Medulla oblongata (tissue), 1 donor: ENCODE results near the gene GFRA1.
A peak's percentile ranks its signal among the peaks of the same experiment; 100 is the strongest.
"Not testable (repeated sequence)": the region's sequence is repeated elsewhere in the genome, so short reads cannot be mapped to it uniquely, and the experiment has no call there.

Experiments used
- DNase-seq: peaks from one replicate; pipeline ENCODE4 v3.0.0-alpha.2; 2015; ENCODE audit errors: extremely low spot score

The GFRA1 gene

GRCh38 chr10:116197946-116198675 is 74.9 kb downstream of the GFRA1 start:
- no peak for DNase-seq

GRCh38 chr10:116195583-116195982 is 77.4 kb downstream of the GFRA1 start:
- DNase-seq: no peak

DNA sequence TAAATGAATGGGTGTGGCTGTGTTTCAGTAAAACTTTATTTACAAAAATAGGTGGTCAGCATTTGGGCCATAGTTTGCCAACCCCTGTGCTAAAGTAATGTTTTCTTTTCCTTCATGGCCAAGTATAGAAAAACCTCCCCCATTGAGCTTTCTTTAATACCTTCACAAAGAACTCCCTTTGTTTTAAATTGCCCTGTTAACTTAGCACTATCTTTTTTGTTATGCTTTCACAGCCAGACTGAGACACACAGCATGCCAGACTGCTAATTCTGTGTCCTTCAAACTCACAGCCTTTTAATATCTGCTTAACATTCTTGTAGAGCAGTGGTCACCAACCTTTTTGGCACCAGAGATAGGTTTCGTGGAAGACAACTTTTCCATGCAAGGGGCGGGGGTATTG is 78.0 kb downstream of the GFRA1 start:
- no peak for DNase-seq

DNA sequence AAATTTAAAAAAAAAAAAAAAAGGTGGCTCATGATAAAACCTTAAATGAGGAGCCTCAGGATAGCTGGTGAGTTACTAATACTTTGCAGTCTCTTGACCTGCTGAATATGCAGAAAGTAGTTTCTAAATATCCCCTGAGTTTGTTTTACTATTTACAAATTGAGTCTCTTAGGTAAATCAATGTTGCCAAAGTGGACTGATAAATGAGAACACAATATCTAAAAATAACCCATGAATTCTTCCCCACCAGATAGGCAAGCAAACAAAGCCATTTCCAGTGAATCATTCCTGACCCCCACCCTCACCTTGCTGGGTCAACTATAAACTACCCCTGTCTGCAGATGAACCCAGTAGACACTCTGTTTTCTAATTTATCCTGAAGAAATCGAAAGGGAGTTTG is 78.9 kb downstream of the GFRA1 start:
- no peak for DNase-seq

- no peak for DNase-seq
Observed at GRCh38 chr10:116190883-116191282, 82.1 kb downstream of the GFRA1 start.

GRCh38 chr10:116186273-116186672 is 86.7 kb downstream of the GFRA1 start:
- DNase-seq: no peak

DNA sequence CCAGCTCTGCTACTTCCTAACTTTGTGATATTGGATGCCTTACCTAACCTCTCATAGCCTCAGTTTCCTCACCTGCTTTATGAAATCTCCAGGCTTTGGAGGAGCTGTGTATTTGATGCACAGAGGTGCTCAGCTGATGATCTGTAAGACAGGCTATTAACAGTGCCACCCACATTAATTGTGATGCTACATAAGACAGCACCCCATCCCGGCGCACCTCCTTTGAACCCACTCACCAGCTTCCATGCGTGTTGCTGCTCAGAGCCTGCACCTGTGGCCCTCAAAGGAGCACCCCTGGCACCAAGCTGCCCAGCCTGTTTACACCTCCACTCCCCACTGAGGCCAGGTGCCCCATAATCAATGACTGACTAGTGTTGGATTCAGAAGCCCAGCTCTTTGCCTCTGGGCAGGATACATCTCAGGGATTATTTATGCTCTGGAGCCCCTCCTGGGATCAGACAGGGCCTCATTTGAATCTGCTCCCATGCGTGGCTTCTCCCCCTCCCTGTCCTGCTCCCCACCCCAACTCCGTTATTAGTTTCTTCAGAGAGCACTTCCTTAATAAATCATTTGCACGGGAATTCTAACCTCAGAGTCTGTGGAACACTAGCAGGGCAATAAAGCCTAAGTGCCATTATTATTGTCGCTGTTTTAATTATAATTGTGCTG is 87.7 kb downstream of the GFRA1 start:
- DNase-seq: no peak

DNA sequence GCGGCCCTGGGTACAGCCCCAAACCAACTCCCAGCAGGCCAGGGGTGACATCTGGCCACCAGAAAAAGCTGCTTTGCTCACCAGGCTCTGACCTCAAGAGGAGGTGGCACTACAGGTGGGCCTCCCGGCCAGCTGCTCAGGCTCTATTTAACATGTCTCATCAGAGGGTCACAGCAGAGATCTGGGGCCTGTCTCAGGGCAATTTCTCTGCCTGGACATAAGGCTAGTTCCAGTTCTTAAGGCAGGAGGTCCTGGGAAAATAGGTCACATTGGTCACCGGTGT is 88.6 kb downstream of the GFRA1 start:
- DNase-seq: no peak

DNA sequence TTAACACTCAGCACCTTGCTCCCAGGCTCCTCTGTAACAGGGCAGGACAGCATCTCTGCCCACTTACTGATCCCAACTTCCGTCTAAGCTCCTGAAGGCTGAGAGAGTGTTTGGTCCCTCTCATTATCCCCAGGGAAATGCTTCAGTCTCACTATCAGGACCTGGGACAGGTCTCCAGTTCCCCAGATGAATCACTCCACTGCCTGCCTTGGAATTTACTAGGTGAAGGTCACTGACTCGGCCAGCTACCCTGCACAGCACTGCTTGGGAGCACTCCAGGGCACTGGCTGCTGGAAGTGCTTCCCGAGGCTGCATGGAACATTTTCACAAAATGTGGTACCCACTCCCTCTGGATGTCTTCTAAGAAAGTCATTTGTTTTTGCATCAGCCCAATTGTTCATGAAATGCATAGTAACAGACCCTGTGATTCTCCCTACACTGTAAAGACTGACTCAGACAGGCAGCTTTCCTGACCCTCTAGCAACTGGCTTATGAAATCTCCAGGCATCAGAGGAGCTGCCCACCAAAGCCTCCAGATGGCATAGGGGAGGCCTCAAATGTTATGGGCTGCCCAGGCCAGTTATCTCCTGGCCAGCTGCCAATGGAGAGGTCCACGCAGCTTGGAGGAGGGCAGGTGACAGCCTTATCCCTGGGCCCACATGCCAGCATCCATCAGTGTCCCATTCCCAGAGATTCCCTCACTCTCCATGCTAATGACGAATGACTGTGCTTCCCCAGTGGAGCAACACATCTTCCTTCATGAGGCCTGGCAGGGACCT is 89.1 kb downstream of the GFRA1 start:
- DNase-seq: no peak

GRCh38 chr10:116182426-116182825 is 90.6 kb downstream of the GFRA1 start:
- no peak for DNase-seq

DNA sequence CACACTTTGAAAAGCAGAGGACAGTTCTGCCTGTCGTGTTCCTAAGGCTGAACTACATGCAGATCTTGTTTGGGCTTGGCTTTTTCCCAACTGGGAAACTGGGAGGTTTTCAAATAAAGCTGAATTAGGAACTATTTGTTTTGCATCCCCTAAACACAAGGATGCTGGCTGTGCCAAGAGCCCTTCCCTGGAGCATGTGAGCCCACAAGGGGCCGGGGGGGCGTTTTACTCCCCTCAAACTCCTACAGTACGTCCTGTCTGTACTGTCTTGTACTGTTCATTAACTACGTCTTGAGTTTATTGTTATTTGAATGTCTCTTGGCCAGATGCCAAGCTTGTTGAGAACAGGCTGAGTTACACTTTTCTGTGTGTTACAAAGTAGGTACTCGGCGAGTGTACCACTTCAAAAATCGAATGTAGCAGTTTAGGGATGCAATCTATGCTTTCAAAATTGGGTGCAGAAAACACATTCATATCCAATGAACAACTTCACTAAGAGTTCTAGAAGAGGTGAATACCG is 94.9 kb downstream of the GFRA1 start:
- no peak for DNase-seq

DNA sequence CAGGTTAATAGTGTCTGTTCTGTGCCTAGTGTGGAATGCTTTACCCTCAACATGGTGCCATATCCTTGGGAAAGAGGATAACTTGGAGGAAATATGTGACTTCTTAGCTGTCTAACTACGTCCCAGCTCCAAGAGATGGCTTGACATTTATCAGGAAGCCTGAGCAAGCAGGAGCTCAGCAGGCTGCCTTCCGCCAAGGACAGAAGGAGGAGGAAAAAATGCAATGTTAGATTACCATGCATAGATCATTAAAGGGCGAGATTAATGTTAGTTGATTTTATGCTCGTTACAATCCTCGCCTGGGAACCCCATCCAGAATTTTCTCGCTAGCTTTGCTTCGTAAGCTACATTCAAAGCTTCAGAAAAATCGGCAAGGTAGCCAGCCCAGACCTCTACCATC is 97.8 kb downstream of the GFRA1 start:
- no peak for DNase-seq

DNA sequence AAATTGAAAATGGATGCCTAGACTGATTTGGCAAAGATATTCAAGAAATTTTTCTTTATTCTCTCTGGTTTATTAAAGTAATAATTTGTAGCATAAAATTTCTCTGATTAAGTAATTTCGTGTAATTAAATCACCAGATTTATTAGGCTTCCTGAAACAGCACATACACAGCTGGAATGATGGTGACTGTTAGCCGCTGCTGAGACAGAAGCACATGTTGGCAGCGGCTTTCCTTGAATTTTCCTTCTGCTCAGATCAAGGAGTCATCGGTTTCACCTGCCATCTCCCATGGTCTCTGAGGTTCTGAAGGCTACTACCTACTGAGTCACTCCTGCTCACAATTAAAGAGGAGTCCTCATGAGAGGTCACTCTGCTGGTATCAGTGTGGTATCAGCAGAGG is 101.5 kb downstream of the GFRA1 start:
- no peak for DNase-seq

DNA sequence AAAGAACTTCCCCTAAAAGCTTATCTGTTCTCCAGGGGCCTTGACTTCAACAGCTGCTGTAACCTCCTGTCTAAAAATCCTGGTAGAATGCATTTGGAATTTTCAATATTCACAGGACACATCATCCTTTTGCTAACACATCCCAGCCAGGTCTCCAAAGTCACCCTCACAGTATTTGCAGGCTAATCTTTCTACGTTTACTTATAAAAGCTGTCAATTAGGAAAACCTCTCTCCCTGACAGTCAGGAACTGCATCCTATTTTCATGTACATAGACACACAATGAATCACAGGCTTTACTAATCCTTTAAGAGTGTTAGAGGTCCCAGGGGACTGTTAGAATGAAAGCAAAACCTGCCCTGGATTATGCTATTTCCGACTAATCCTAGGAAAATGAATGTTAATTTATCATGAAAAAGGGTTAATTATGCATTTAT is 102.2 kb downstream of the GFRA1 start:
- DNase-seq: no peak

- DNase-seq: no peak
Observed at GRCh38 chr10:116169782-116170445, 103.1 kb downstream of the GFRA1 start.

GRCh38 chr10:116168745-116169144 is 104.3 kb downstream of the GFRA1 start:
- DNase-seq: no peak

- no peak for DNase-seq
Observed at GRCh38 chr10:116168329-116168728, 104.7 kb downstream of the GFRA1 start.

- DNase-seq: not testable (repeated sequence)
Observed at GRCh38 chr10:116165941-116166340, 107.1 kb downstream of the GFRA1 start.

GRCh38 chr10:116164291-116164690 is 108.7 kb downstream of the GFRA1 start:
- peak; percentile 59 for DNase-seq

GRCh38 chr10:116163333-116164131 is 109.5 kb downstream of the GFRA1 start:
- peak; percentile 10 for DNase-seq

- DNase-seq: no peak
Observed at GRCh38 chr10:116162851-116163250, 110.2 kb downstream of the GFRA1 start.
